Duodenal mucosa (tissue), 2 donors: Measurements from ENCODE around the gene TIMP3.
A peak's percentile ranks its signal among the peaks of the same experiment; 100 is the strongest.
"Not testable (repeated sequence)": the region's sequence is repeated elsewhere in the genome, so short reads cannot be mapped to it uniquely, and the experiment has no call there.

ENCODE experiments used
- H3K27ac ChIP-seq: one replicate; pipeline ENCODE4 v1.7.0; 2013; ENCODE audit warnings: low read depth, low read length
- H3K27me3 ChIP-seq, 2 donors: one replicate each; pipeline ENCODE4 v1.7.0; 2013; ENCODE audit warnings: low read length in 2 of 2, control low read depth in 1 of 2; ENCODE audit not compliant: insufficient read depth in 2 of 2, control insufficient read depth in 1 of 2
- H3K36me3 ChIP-seq, 2 donors: one replicate each; pipeline ENCODE4 v1.7.0; 2013; ENCODE audit warnings: low read length in 2 of 2, control low read depth in 1 of 2; ENCODE audit not compliant: insufficient read depth in 2 of 2, control insufficient read depth in 1 of 2
- H3K4me1 ChIP-seq, 2 donors: one replicate each; pipeline ENCODE4 v1.7.0; 2013; ENCODE audit warnings: low read length in 2 of 2, control low read depth in 1 of 2; ENCODE audit not compliant: insufficient read depth in 2 of 2, control insufficient read depth in 1 of 2
- H3K4me3 ChIP-seq, 2 donors: one replicate each; pipeline ENCODE4 v1.7.0; 2013; ENCODE audit warnings: low read length in 2 of 2, low read depth in 1 of 2
- H3K9ac ChIP-seq, 2 donors: one replicate each; pipeline ENCODE4 v1.7.0; 2013; ENCODE audit warnings: low read length in 2 of 2, low read depth in 1 of 2
- H3K9me3 ChIP-seq, 2 donors: one replicate each; pipeline ENCODE4 v1.7.0; 2013; ENCODE audit warnings: low read length in 2 of 2, control low read depth in 1 of 2; ENCODE audit not compliant: control insufficient read depth in 1 of 2

TIMP3 gene

DNA sequence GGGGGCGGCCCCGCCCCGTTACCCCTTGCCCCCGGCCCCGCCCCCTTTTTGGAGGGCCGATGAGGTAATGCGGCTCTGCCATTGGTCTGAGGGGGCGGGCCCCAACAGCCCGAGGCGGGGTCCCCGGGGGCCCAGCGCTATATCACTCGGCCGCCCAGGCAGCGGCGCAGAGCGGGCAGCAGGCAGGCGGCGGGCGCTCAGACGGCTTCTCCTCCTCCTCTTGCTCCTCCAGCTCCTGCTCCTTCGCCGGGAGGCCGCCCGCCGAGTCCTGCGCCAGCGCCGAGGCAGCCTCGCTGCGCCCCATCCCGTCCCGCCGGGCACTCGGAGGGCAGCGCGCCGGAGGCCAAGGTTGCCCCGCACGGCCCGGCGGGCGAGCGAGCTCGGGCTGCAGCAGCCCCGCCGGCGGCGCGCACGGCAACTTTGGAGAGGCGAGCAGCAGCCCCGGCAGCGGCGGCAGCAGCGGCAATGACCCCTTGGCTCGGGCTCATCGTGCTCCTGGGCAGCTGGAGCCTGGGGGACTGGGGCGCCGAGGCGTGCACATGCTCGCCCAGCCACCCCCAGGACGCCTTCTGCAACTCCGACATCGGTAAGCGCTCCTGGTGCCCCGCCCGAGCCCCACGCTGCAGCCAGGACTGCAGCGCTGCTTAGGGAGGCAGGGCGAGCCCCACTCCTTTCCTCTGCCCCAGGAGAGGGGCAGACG lies at the start of gene TIMP3:
Gene TIMP3 (plus strand): TSS at position 169 of the 700 bp plus-strand sequence. CDS start 297 bp downstream, at position 466.
- H3K4me1 ChIP-seq = peaks cover 4 to 5% of the 10 kb centered on the region in 2 donors
- peak within 1 kb of the TSS; percentile 61 to 63 for H3K4me3 ChIP-seq
- peak within 1 kb of the TSS; percentile 65 for H3K27ac ChIP-seq
- no peaks in the 10 kb centered on the region for H3K9me3 ChIP-seq
- H3K27me3 ChIP-seq = peaks cover 18 to 32% of the 10 kb centered on the region in 2 donors
- H3K9ac ChIP-seq = peak within 1 kb of the TSS; percentile 47 to 49
- no peaks in the 10 kb centered on the region for H3K36me3 ChIP-seq

DNA sequence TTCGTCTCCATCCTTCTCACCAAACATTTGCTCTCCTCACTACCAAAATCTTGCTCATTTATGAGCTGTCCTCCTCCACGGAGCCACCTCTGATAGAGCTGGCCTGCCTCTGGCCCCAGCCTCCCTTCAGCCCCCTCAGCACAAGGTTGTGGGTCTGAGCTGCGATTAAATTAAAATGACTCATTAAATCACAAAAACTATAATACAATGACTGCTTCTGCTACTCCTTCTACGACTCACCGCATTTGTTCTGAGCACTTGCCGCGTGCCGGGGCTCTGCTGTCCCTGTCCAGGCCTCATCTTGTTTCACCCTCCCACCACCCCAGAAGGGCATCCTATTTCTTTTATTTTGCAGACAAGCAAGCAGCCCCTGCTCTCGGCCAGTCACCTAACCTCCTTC lies 49.2 kb upstream of the TIMP3 start:
- H3K27ac ChIP-seq = no peak overlapping the region
- H3K27me3 ChIP-seq = no peaks in the 10 kb centered on the region
- no peaks in the 10 kb centered on the region for H3K36me3 ChIP-seq
- H3K4me1 ChIP-seq = peaks cover 4 to 10% of the 10 kb centered on the region in 2 donors
- no peak overlapping the region for H3K4me3 ChIP-seq
- no peaks in the 10 kb centered on the region for H3K9me3 ChIP-seq
- H3K9ac ChIP-seq = no peak overlapping the region

DNA sequence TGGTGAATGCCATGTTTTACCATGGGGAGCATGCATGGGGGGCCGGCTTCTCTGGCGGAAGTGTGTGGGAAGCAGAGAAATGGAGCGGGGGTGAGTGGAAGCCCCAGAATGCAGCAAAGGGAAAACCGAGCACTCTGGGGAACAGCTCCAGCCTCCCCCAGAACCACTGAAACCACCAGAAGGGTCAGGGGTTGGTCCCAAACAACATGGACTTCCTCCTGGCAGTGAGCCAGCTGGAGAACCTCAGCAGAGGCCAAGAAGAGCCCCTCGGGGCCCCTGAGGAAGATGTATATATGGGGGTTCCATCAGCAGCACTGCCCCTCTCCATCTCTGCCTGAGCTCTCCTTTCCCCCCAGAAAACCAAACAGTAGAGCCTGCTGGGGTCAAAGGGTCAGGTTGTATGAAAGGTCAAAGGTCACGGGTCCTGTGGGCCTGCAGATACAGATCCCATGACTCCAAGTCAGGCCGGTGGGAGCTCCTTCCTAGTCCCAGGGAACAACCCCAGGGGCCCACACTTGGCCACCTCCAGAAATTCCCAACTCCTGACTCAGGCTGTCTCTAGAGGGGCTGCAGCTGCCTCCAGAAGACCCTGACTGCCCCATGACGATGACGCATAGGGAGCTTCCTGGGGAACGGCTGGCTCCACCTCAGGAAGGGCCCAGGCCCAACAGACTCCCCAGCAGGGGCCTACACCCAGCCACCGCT lies 48.5 kb upstream of the TIMP3 start:
- Histone ChIP-seq H3K27ac (no peak overlapping the region), H3K27me3 (no peaks in the 10 kb centered on the region), H3K9ac (no peak overlapping the region)

DNA sequence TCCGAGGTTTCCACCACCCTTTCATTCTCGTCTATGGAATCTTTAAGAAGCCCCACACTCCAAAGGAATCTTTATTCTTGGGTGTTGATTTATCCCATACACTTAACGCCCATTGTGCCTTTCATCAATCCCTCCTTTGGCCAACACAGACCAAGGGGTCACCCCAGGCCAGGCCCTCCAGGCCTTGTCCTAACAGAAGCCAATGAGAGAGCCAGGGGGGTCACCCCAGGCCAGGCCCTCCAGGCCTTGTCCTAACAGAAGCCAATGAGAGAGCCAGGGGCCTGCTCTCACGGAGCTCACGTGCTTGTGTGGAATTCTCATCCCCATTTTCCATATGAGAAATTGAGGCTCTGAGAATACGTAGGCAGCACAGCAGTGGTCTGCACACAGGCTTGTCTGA lies 47.9 kb upstream of the TIMP3 start:
- H3K27ac ChIP-seq = no peak overlapping the region
- H3K4me3 ChIP-seq = no peak overlapping the region
- H3K9ac ChIP-seq = no peak overlapping the region
- peaks cover 4 to 10% of the 10 kb centered on the region in 2 donors for H3K4me1 ChIP-seq
- no peaks in the 10 kb centered on the region for H3K9me3 ChIP-seq
- H3K36me3 ChIP-seq = no peaks in the 10 kb centered on the region
- no peaks in the 10 kb centered on the region for H3K27me3 ChIP-seq

More for the DNA sequence above, 48.5 kb upstream of the TIMP3 start:
- Histone ChIP-seq H3K4me3 (no peak overlapping the region), H3K4me1 (peaks cover 4 to 10% of the 10 kb centered on the region in 2 donors), H3K9me3 (no peaks in the 10 kb centered on the region), H3K36me3 (no peaks in the 10 kb centered on the region)

DNA sequence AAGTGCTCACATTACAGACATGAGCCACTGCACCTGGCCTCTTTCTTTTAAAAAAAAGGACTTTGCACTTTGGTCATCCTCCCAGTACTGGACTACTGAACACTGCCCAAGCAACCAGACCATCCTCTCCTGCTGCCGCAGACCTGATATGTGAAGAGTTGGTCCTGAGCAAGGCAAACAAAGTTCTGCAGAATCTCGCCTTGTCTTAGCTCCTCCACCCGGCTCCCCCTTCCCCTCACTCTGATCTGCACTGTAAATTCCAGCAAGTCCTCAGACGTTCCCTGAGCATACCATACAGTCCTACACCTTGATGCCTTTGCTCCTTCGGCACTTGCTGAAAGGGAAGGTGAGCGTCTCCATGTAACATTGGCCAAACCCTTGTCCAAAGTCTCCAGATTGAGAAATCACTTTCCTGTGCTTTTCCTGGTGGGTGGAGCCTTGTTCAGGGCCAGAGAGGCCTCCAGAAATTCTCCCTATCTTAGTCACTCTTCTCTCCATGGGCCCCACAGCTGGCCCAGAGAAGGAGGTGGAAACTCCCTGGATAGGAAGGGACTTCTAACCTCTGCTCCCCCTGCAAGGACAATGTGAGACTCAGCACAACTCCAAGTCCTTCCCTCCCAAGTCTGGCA lies 47.0 kb upstream of the TIMP3 start:
- H3K36me3 ChIP-seq = no peaks in the 10 kb centered on the region
- H3K4me1 ChIP-seq = peaks cover 4 to 10% of the 10 kb centered on the region in 2 donors
- H3K9me3 ChIP-seq = no peaks in the 10 kb centered on the region
- H3K27me3 ChIP-seq = no peaks in the 10 kb centered on the region
- no peak overlapping the region for H3K27ac ChIP-seq
- H3K4me3 ChIP-seq = no peak overlapping the region
- no peak overlapping the region for H3K9ac ChIP-seq

DNA sequence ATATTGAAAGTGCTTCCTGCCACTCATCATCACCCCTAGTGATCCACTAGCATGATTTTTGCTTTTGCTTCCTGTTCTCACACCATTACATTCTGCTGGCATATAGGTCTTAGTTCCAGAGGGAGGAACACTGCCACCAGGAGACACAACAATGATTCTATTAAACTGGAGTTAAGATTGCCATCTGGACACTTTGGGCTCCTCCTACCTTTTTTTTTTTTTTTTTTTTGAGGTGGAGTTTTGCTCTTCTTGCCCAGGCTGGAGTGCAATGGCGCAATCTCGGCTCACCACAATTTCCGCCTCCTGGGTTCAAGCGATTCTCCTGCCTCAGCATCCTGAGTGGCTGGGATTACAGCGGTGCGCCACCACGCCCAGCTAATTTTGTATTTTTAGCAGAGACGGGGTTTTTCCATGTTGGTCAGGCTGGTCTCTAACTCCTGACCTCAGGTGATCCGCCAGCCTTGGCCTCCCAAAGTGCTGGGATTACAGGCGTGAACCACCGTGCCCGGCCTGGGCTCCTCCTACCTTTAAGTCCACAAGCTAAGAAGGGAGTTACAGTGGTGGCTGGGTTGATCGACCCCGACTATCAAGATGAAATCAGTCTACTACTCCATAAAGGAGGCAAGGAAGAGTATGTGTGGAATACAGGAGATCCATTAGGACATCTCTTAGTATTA lies 44.3 kb upstream of the TIMP3 start:
- not testable (repeated sequence) for H3K4me3 ChIP-seq, H3K27me3 ChIP-seq, H3K27ac ChIP-seq, H3K36me3 ChIP-seq, H3K9ac ChIP-seq, H3K4me1 ChIP-seq, H3K9me3 ChIP-seq

DNA sequence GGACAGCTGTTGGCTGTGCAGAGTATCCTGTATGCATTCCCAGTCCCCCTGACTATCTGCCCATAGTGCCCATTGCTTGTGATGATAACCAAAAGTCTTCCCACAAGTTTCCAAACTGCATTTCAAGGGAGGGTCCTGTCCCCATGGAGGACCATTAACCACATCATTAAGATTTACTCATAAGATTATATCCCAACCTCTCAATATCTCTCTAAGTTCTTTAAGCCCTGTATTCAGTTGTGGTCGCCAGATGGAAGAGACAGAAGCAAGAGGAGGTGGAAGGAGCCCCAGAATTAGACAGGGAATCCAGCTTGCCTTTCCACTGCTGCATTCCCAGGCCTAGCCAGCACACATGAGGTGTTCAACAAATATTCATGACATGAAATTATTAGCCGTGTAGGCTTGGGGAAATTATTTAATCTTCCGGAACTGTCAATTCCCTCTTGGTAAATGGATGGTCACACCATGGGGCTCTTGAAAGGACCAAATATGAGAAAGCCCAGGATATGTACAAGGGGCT lies 42.6 kb upstream of the TIMP3 start:
- Histone ChIP-seq H3K4me3 (no peak overlapping the region), H3K27me3 (no peaks in the 10 kb centered on the region), H3K36me3 (no peaks in the 10 kb centered on the region), H3K9ac (no peak overlapping the region), H3K4me1 (peaks cover 4 to 10% of the 10 kb centered on the region in 2 donors), H3K9me3 (no peaks in the 10 kb centered on the region), H3K27ac (no peak overlapping the region)

DNA sequence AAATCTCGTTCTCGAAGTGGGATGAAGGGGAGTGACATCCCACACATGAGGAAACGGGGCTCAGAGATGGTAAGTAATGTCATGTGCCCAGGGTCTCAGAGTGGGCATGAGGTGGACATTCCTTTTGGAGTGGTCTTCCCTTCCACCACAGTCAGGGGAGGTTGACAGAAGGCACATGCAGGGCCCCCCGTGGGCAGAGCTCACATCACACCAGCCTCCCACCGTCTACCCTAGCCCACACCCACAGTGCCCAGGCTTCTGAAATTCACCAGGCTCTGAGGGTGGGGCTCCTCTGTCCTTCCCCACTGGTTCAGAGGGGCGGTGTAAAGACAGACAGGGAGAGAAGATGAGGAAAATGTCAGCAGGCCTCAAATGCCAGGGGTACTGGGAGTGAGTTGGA lies 41.1 kb upstream of the TIMP3 start:
- Histone ChIP-seq H3K9ac (no peak overlapping the region), H3K27ac (peak overlapping the region; percentile 13), H3K4me1 (peaks cover 3 to 8% of the 10 kb centered on the region in 2 donors), H3K4me3 (no peak overlapping the region), H3K27me3 (no peaks in the 10 kb centered on the region), H3K9me3 (no peaks in the 10 kb centered on the region), H3K36me3 (no peaks in the 10 kb centered on the region)

DNA sequence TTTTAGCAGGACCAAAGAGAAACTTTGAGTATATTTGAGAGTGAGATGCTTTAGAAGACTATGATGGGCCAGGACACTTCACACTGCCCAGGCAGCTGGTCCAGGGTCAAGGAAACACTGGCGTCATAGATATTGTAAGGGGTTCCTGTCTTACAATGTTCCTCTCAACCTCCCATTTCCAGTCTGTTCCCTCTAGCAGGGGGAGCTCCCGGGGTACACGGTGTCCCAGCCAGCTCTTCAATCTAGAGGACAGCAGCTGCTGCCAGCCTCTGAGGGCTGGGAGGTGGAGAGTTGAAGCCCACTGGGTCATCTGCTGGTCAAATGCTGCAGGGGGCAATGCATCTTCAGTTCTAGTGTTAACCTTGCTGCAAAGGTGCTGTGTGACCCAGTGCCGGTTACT lies 40.7 kb upstream of the TIMP3 start:
- peaks cover 3 to 7% of the 10 kb centered on the region in 2 donors for H3K4me1 ChIP-seq
- no peaks in the 10 kb centered on the region for H3K9me3 ChIP-seq
- H3K27me3 ChIP-seq = no peaks in the 10 kb centered on the region
- H3K9ac ChIP-seq = no peak overlapping the region
- no peaks in the 10 kb centered on the region for H3K36me3 ChIP-seq
- no peak overlapping the region for H3K4me3 ChIP-seq
- peak overlapping the region; percentile 13 for H3K27ac ChIP-seq
